Body of pancreas (tissue), 4 donors: ENCODE results near the gene PIGM. TPM values are rescaled to one million over a fixed set of nuclear protein-coding genes. Genes with fewer than 3 reads are reported as not detected.
A peak's percentile ranks its signal among the peaks of the same experiment; 100 is the strongest.

ENCODE experiments used
- ATAC-seq: fragments of 150-250 bp; one replicate; pipeline ENCODE4 v1.9.1; 2016
- DNase-seq, 4 donors: peaks; one replicate each; pipeline ENCODE4 v3.0.0-alpha.2; 2019
- H3K27ac ChIP-seq, 4 donors: fragments of 200-600 bp; sonication (generic); 1 replicate in 3 of 4; 2 replicates in 1 of 4; pipeline versions ENCODE4 v1.5.1 to v1.6.1; 2016 to 2019; ENCODE audit warnings: mild to moderate bottlenecking in 1 of 4, mixed read lengths in 1 of 4, moderate library complexity in 1 of 4
- H3K27me3 ChIP-seq, 2 donors: fragments of 200-600 bp; sonication (generic); one replicate each; pipeline ENCODE4 v1.6.0; 2016; ENCODE audit warnings: mild to moderate bottlenecking in 1 of 2
- H3K36me3 ChIP-seq, 2 donors: fragments of 200-600 bp; sonication (generic); replicated peaks in 1 of 2; 2 replicates each; pipeline ENCODE4 v1.5.1; 2016; ENCODE audit warnings: low read depth in 2 of 2; ENCODE audit not compliant: insufficient read depth in 1 of 2
- H3K4me1 ChIP-seq: fragments of 200-600 bp; sonication (generic); one replicate; pipeline ENCODE4 v1.6.0; 2016
- H3K4me3 ChIP-seq, 2 donors: fragments of 200-600 bp; sonication (generic); 1 replicate in 1 of 2; 2 replicates in 1 of 2; pipeline ENCODE4 v1.5.1; 2016 to 2019
- H3K9me3 ChIP-seq, 3 donors: fragments of 200-600 bp; sonication (generic); 1 replicate in 2 of 3; 2 replicates in 1 of 3; pipeline ENCODE4 v1.5.1; 2016
- CTCF ChIP-seq, 7 experiments: fragments of 450-650 bp in 4 of 7; fragments of 200-600 bp in 3 of 7; sonication (generic) in 3 of 7; IDR thresholded peaks; one replicate each; pipeline ENCODE4 v1.5.1; 2016 to 2019; ENCODE audit warnings: antibody characterized with exemption in 7 of 7
- POLR2A ChIP-seq, 3 donors: fragments of 450-650 bp; IDR thresholded peaks; one replicate each; pipeline ENCODE4 v1.6.1; 2016; ENCODE audit warnings: antibody characterized with exemption in 3 of 3, mild to moderate bottlenecking in 2 of 3
- WGBS, 2 donors: methylation state at CpG; one replicate each; pipeline ENCODE4 v1.1.5; 2017; 5-methylcytosine and 5-hydroxymethylcytosine counted together
- intact Hi-C: fragments of 100-400 bp; cut with DNase I; formaldehyde crosslinking; loops from one replicate; pipeline ENCODE4 v1.15.1; 2023
- total RNA-seq, 2 donors: library from RNA; depleted of rRNA; stranded (reverse); fragments of >200 nt; gene quantifications; one replicate each; pipeline ENCODE4 v1.1.0, GENCODE V29; 2016

Gene PIGM
- total RNA-seq: 1 to 10 TPM; 4.9 to 7.8 TPM

- H3K9me3 ChIP-seq: no peaks in the 10 kb centered on the region
- intact Hi-C loops: no loop called here
- peaks cover 33% of the 10 kb centered on the region for H3K4me1 ChIP-seq
- peak; percentile 42 to 85 (median 81) for TF ChIP-seq POLR2A (IDR thresholded peaks at IDR 0.05)
- peak in 2 of 7 experiments; percentile 5 to 32 for TF ChIP-seq CTCF (IDR thresholded peaks at IDR 0.05)
- H3K4me3 ChIP-seq: peak within 1 kb of the TSS; percentile 49 to 57
- peak within 1 kb of the TSS; percentile 60 to 86 (median 76) for H3K27ac ChIP-seq
- peak; percentile 98 for ATAC-seq
- H3K27me3 ChIP-seq: no peaks in the 10 kb centered on the region
- no peaks in the 10 kb centered on the region for H3K36me3 ChIP-seq
- peak; percentile 97 to 99 (median 98) for DNase-seq
- WGBS, 2 donors: 0% methylated on average over 30 to 60 of the region's 60 CpGs
Measured at GRCh38 chr1:160031365-160032164, at the start of gene PIGM. PIGM (minus strand) TSS chr1:160031990; CDS start chr1:160031739, 251 bp downstream.

- Histone ChIP-seq H3K4me3 (no peak within 1 kb of the TSS), H3K9me3 (no peaks in the 10 kb centered on the region), H3K27ac (no peak within 1 kb of the TSS), H3K27me3 (peaks cover 0 to 14% of the 10 kb centered on the region in 2 donors), H3K4me1 (peaks cover 15% of the 10 kb centered on the region), H3K36me3 (no peaks in the 10 kb centered on the region)
- WGBS, 2 donors: 18 to 20% methylated on average over 13 to 14 of the region's 14 CpGs
- no peak for ATAC-seq
- DNase-seq: no peak
- TF ChIP-seq POLR2A (IDR thresholded peaks at IDR 0.05) (no peak), CTCF (IDR thresholded peaks at IDR 0.05) (no peak)
- intact Hi-C loops: no loop called here
Measured at GRCh38 chr1:160081261-160081936, 49.6 kb upstream of the PIGM start, which contains the start of gene KCNJ9. KCNJ9 (plus strand) TSS chr1:160081538; CDS start chr1:160084031, 2,493 bp downstream.

GRCh38 chr1:160080381-160081100 lies 48.8 kb upstream of the PIGM start:
- 29 to 47% methylated on average over 6 of the region's 6 CpGs for WGBS, 2 donors
- peaks cover 0 to 14% of the 10 kb centered on the region in 2 donors for H3K27me3 ChIP-seq

GRCh38 chr1:160079448-160079847 lies 47.7 kb upstream of the PIGM start:
- DNase-seq (no peak), ATAC-seq (no peak)
- peaks cover 0 to 14% of the 10 kb centered on the region in 2 donors for H3K27me3 ChIP-seq
- no peaks in the 10 kb centered on the region for H3K36me3 ChIP-seq
- intact Hi-C loops: no loop called here
- H3K9me3 ChIP-seq: no peaks in the 10 kb centered on the region
- TF ChIP-seq CTCF (IDR thresholded peaks at IDR 0.05) (no peak), POLR2A (IDR thresholded peaks at IDR 0.05) (no peak)
- no peak overlapping the region for H3K27ac ChIP-seq
- peaks cover 14% of the 10 kb centered on the region for H3K4me1 ChIP-seq
- no peak overlapping the region for H3K4me3 ChIP-seq
- WGBS, 2 donors: 41 to 56% methylated on average over 4 of the region's 4 CpGs

More at GRCh38 chr1:160080381-160081100, 48.8 kb upstream of the PIGM start:
- H3K4me3 ChIP-seq: no peak overlapping the region
- DNase-seq: no peak
- no peak for ATAC-seq
- intact Hi-C loops: no loop called here
- TF ChIP-seq CTCF (IDR thresholded peaks at IDR 0.05): no peak
- H3K4me1 ChIP-seq: peaks cover 15% of the 10 kb centered on the region
- H3K36me3 ChIP-seq: no peaks in the 10 kb centered on the region
- no peaks in the 10 kb centered on the region for H3K9me3 ChIP-seq
- no peak overlapping the region for H3K27ac ChIP-seq
